Panc1 (cell line): ENCODE results near the gene MYADML2. TPM values are rescaled to one million over a fixed set of nuclear protein-coding genes. Genes with fewer than 3 reads are reported as not detected.

ENCODE experiments used
- ATAC-seq: fragments of 200-7000 bp; cut with Tn5 transposase; 2 replicates; pipeline ENCODE4 v1.9.1; 2020; ENCODE audit warnings: mild to moderate bottlenecking, moderate library complexity
- BruUV-seq: library from RNA; stranded (reverse); fragments of 400-500 nt; replicated peaks from 2 replicates; lab custom pipeline; 2021; lab: Mats Ljungman, UMichigan
- CTCF ChIA-PET: fragments of 300-600 bp; sonication (Branson Sonifier 250); formaldehyde crosslinking; loops from one replicate; lab custom pipeline; 2022; ENCODE audit warnings: antibody characterized with exemption; lab: Charles Lee
- POLR2A ChIA-PET: fragments of 300-600 bp; sonication (Branson Sonifier 250); formaldehyde crosslinking; loops from one replicate; lab custom pipeline; 2022; ENCODE audit warnings: antibody characterized with exemption; lab: Charles Lee
- DNase-seq: peaks from one replicate; pipeline ENCODE4 v3.0.0-alpha.2; 2010; ENCODE audit warnings: low read depth, low spot score
- H3K27ac ChIP-seq: 2 replicates; pipeline ENCODE4 v1.5.1; 2011; ENCODE audit warnings: mild to moderate bottlenecking, low read length, inconsistent platforms
- H3K27me3 ChIP-seq: fragments of 200-500 bp; sonication (Bioruptor generic); 2 replicates; pipeline ENCODE4 v1.6.0; 2014; ENCODE audit warnings: low read length, inconsistent platforms; ENCODE audit not compliant: control insufficient read depth, insufficient read depth
- H3K36me3 ChIP-seq: fragments of 200-500 bp; sonication (Bioruptor generic); 2 replicates; pipeline ENCODE4 v1.5.1; 2014; ENCODE audit warnings: inconsistent platforms, mild to moderate bottlenecking, low read length, moderate library complexity; ENCODE audit not compliant: control insufficient read depth, insufficient read depth
- H3K4me1 ChIP-seq: 2 replicates; pipeline ENCODE4 v1.5.1; 2011; ENCODE audit warnings: inconsistent platforms, mild to moderate bottlenecking, low read length, moderate library complexity; ENCODE audit not compliant: control insufficient read depth, insufficient read depth
- H3K4me3 ChIP-seq, 2 experiments: 2 replicates each; pipeline ENCODE4 v1.5.1; 2011 to 2012; ENCODE audit warnings: low read depth in 2 of 2, low read length in 2 of 2, mild to moderate bottlenecking in 2 of 2, inconsistent platforms in 1 of 2, moderate library complexity in 1 of 2
- H3K9me3 ChIP-seq: fragments of 200-500 bp; sonication (Bioruptor generic); 2 replicates; pipeline ENCODE4 v1.5.1; 2014; ENCODE audit warnings: low read depth, mild to moderate bottlenecking, inconsistent platforms, low read length, moderate library complexity; ENCODE audit not compliant: control insufficient read depth, insufficient read depth
- POLR2AphosphoS5 ChIP-seq: IDR thresholded peaks from 2 replicates; pipeline ENCODE4 v1.6.1; 2012; ENCODE audit warnings: mild to moderate bottlenecking, low read depth, low read length, moderate library complexity
- SIN3A ChIP-seq: IDR thresholded peaks from 2 replicates; pipeline ENCODE4 v1.6.1; 2012; ENCODE audit warnings: low read depth, mild to moderate bottlenecking, low read length, moderate library complexity, borderline replicate concordance; ENCODE audit not compliant: insufficient read depth
- TCF7L2 ChIP-seq: IDR thresholded peaks from 2 replicates; pipeline ENCODE4 v1.6.1; 2011; ENCODE audit warnings: mild to moderate bottlenecking, low read depth, low read length, inconsistent platforms
- in situ Hi-C: cut with HindIII; loops from 2 replicates; pipeline ENCODE4 v1.10.0; 2016; ENCODE audit warnings: low sequenced_read_pairs, low pct_unique_long_range_greater_than_20kb
- intact Hi-C: fragments of 100-400 bp; cut with micrococcal nuclease; formaldehyde crosslinking; loops from one replicate; pipeline ENCODE4 v1.10.0; 2022; ENCODE audit not compliant: unreplicated experiment
- total RNA-seq: library from RNA; stranded (reverse); gene quantifications from one replicate; pipeline ENCODE4 v1.2.1, GENCODE V29; 2021; ENCODE audit not compliant: unreplicated experiment
- TF ChIP-seq, protein P1 (sequence below): fragments of 450-650 bp; IDR thresholded peaks from 2 replicates; pipeline ENCODE4 v1.5.1; 2017; ENCODE audit warnings: mild to moderate bottlenecking
- TF ChIP-seq, protein P2 (sequence below), 2 experiments: IDR thresholded peaks; 2 replicates each; pipeline ENCODE4 v1.6.1; 2011 to 2012; ENCODE audit warnings: low read depth in 2 of 2, control low read depth in 1 of 2, low read length in 1 of 2, mild to moderate bottlenecking in 1 of 2, moderate library complexity in 1 of 2; ENCODE audit not compliant: insufficient read depth in 1 of 2

MYADML2 gene
- total RNA-seq, 1 experiment from 2014 or later = not detected

GRCh38 chr17:81952792-81953228 is 5.8 kb upstream of the MYADML2 start:
- no peak for DNase-seq
- no peak for ATAC-seq
- Histone ChIP-seq H3K4me3 (no peak overlapping the region), H3K9me3 (no peaks in the 10 kb centered on the region), H3K27me3 (no peaks in the 10 kb centered on the region), H3K4me1 (no peaks in the 10 kb centered on the region), H3K27ac (no peak overlapping the region), H3K36me3 (no peaks in the 10 kb centered on the region)
- TF ChIP-seq POLR2AphosphoS5 (no peak), TCF7L2 (no peak), SIN3A (no peak)
- TF ChIP-seq, protein P1, sequence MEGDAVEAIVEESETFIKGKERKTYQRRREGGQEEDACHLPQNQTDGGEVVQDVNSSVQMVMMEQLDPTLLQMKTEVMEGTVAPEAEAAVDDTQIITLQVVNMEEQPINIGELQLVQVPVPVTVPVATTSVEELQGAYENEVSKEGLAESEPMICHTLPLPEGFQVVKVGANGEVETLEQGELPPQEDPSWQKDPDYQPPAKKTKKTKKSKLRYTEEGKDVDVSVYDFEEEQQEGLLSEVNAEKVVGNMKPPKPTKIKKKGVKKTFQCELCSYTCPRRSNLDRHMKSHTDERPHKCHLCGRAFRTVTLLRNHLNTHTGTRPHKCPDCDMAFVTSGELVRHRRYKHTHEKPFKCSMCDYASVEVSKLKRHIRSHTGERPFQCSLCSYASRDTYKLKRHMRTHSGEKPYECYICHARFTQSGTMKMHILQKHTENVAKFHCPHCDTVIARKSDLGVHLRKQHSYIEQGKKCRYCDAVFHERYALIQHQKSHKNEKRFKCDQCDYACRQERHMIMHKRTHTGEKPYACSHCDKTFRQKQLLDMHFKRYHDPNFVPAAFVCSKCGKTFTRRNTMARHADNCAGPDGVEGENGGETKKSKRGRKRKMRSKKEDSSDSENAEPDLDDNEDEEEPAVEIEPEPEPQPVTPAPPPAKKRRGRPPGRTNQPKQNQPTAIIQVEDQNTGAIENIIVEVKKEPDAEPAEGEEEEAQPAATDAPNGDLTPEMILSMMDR = no peak
- TF ChIP-seq, protein P2, sequence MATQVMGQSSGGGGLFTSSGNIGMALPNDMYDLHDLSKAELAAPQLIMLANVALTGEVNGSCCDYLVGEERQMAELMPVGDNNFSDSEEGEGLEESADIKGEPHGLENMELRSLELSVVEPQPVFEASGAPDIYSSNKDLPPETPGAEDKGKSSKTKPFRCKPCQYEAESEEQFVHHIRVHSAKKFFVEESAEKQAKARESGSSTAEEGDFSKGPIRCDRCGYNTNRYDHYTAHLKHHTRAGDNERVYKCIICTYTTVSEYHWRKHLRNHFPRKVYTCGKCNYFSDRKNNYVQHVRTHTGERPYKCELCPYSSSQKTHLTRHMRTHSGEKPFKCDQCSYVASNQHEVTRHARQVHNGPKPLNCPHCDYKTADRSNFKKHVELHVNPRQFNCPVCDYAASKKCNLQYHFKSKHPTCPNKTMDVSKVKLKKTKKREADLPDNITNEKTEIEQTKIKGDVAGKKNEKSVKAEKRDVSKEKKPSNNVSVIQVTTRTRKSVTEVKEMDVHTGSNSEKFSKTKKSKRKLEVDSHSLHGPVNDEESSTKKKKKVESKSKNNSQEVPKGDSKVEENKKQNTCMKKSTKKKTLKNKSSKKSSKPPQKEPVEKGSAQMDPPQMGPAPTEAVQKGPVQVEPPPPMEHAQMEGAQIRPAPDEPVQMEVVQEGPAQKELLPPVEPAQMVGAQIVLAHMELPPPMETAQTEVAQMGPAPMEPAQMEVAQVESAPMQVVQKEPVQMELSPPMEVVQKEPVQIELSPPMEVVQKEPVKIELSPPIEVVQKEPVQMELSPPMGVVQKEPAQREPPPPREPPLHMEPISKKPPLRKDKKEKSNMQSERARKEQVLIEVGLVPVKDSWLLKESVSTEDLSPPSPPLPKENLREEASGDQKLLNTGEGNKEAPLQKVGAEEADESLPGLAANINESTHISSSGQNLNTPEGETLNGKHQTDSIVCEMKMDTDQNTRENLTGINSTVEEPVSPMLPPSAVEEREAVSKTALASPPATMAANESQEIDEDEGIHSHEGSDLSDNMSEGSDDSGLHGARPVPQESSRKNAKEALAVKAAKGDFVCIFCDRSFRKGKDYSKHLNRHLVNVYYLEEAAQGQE (IDR thresholded peaks at IDR 0.05; ENCODE audit: insufficient read depth in 1 of 2, low read depth in 2 of 2, low read length in 1 of 2) = no peak
- no TSS peak for BruUV-seq
- CTCF ChIA-PET = interaction anchor here (0.7 kb wide), 1 partner anchor 99 kb away, joined by 3 read pairs; the partner anchor contains the start of genes GPS1 and RFNG
- in situ Hi-C loops = no loop called here
- POLR2A ChIA-PET = interaction anchor here (0.6 kb wide), 1 partner anchor 15 kb away, joined by 5 read pairs; no protein-coding TSS in a partner anchor
- intact Hi-C loops = no loop called here

DNA sequence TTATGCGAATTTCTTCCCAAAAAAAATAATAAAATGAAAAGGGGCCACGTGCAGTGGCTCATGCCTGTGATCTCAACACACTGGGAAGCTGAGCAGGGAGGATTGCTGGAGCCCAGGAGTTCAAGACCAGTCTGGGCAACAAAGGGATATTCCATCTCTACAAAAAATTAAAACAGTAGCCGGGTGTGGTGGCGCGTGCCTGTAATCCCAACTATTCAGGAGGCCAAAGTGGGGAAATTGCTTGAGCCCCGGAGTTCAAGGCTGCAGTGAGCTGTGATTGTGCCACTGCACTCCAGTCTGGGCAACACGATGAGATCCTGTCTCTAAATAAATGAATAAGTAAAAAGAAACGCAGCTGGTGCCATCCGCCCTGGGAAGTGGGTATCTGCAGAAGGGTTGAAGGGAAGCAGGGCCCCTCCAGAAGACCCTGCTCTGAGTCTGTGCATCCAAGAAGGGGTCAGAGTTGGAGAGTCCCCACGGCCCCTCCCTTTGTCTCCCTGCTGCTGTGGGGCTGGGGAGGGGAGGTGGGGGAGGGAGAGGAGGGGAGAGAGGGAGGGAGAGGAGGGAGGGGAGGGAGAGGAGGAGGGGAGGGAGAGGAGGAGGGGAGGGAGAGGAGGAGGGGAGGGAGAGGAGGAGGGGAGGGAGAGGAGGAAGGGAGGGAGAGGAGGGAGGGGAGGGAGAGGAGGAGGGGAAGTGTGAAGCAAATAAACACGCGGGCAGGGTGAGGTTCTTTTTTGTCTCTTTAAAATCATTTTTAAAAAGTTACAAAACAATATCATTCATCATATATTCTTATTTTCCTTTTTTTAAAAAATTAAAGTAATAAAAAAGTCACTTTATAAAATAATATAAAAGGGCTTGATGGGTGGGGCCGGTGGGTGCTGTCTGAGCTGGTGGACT is 5.0 kb upstream of the MYADML2 start:
- no TSS peak for BruUV-seq
- DNase-seq = no peak
- Histone ChIP-seq H3K27ac (no peak overlapping the region), H3K27me3 (no peaks in the 10 kb centered on the region), H3K9me3 (no peaks in the 10 kb centered on the region), H3K4me3 (no peak overlapping the region), H3K36me3 (no peaks in the 10 kb centered on the region), H3K4me1 (no peaks in the 10 kb centered on the region)
- TF ChIP-seq, protein P2 (IDR thresholded peaks at IDR 0.05; ENCODE audit: insufficient read depth in 1 of 2, low read depth in 2 of 2, low read length in 1 of 2) = no peak
- TF ChIP-seq POLR2AphosphoS5 (no peak), SIN3A (no peak), TCF7L2 (no peak)
- TF ChIP-seq, protein P1 = no peak
- ATAC-seq = no peak
- ChIA-PET POLR2A (interaction anchor here (0.6 kb wide), 1 partner anchor 16 kb away, joined by 5 read pairs; no protein-coding TSS in a partner anchor), CTCF (no interaction called here)
- in situ Hi-C loops (no loop called here), intact Hi-C loops (no loop called here)
